K562 (cell line): ENCODE data around the gene RBMS1.

Experiments
- CEBPB ChIP-seq: fragments of 450-650 bp; IDR thresholded peaks from 2 replicates; pipeline ENCODE4 v1.6.1; 2016; ENCODE audit warnings: missing genetic modification characterization, missing compliant biosample characterization
- EP300 ChIP-seq: IDR thresholded peaks from 2 replicates; pipeline ENCODE4 v1.6.1; 2012; ENCODE audit warnings: low read length, improper control_type of control experiment
- MEIS2 ChIP-seq: fragments of 450-650 bp; IDR thresholded peaks from 2 replicates; pipeline ENCODE4 v1.6.1; 2014; ENCODE audit warnings: mild to moderate bottlenecking; ENCODE audit not compliant: partially characterized antibody
- NFIC ChIP-seq: fragments of 450-650 bp; IDR thresholded peaks from 2 replicates; pipeline ENCODE4 v1.6.1; 2017; ENCODE audit warnings: mild to moderate bottlenecking, inconsistent platforms
- POU5F1 ChIP-seq: fragments of 150-350 bp; IDR thresholded peaks from 2 replicates; pipeline ENCODE4 v1.6.1; 2014; ENCODE audit warnings: borderline replicate concordance, low read length, low read depth, mild to moderate bottlenecking; ENCODE audit not compliant: partially characterized antibody
- TF ChIP-seq, protein P1 (sequence below), 3 experiments: IDR thresholded peaks in 2 of 3; conservative IDR thresholded peaks in 1 of 3; 2 replicates each; pipeline ENCODE4 v1.5.1; 2011 to 2012; ENCODE audit warnings: low read length in 3 of 3, mild to moderate bottlenecking in 3 of 3, control low read depth in 2 of 3, improper control_type of control experiment in 1 of 3, inconsistent platforms in 1 of 3, low read depth in 1 of 3, mixed read lengths in 1 of 3, moderate library complexity in 1 of 3; ENCODE audit not compliant: insufficient read depth in 2 of 3

- TF ChIP-seq EP300 (no peak), MEIS2 (no peak), NFIC (no peak), CEBPB (no peak), POU5F1 (no peak)
- TF ChIP-seq, protein P1, sequence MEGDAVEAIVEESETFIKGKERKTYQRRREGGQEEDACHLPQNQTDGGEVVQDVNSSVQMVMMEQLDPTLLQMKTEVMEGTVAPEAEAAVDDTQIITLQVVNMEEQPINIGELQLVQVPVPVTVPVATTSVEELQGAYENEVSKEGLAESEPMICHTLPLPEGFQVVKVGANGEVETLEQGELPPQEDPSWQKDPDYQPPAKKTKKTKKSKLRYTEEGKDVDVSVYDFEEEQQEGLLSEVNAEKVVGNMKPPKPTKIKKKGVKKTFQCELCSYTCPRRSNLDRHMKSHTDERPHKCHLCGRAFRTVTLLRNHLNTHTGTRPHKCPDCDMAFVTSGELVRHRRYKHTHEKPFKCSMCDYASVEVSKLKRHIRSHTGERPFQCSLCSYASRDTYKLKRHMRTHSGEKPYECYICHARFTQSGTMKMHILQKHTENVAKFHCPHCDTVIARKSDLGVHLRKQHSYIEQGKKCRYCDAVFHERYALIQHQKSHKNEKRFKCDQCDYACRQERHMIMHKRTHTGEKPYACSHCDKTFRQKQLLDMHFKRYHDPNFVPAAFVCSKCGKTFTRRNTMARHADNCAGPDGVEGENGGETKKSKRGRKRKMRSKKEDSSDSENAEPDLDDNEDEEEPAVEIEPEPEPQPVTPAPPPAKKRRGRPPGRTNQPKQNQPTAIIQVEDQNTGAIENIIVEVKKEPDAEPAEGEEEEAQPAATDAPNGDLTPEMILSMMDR (IDR thresholded peaks at IDR 0.05 in 2 of 3, conservative IDR thresholded peaks at IDR 0.05 in 1 of 3; ENCODE audit: insufficient read depth in 2 of 3, low read depth in 1 of 3, low read length in 3 of 3) = no peak
Observed at GRCh38 chr2:160402501-160402900, 91.1 kb downstream of the RBMS1 start.
